GM21360 (cell line): ENCODE results near the gene VAMP7.
A peak's percentile ranks its signal among the peaks of the same experiment; 100 is the strongest.
"Not testable (repeated sequence)": the region's sequence is repeated elsewhere in the genome, so short reads cannot be mapped to it uniquely, and the experiment has no call there.

ENCODE experiments used
- ATAC-seq: cut with Tn5 transposase; IDR thresholded peaks from one replicate; pipeline ENCODE4 v1.9.1; 2021; ENCODE audit warnings: mild to moderate bottlenecking, moderate library complexity; ENCODE audit not compliant: unreplicated experiment

Gene VAMP7

DNA sequence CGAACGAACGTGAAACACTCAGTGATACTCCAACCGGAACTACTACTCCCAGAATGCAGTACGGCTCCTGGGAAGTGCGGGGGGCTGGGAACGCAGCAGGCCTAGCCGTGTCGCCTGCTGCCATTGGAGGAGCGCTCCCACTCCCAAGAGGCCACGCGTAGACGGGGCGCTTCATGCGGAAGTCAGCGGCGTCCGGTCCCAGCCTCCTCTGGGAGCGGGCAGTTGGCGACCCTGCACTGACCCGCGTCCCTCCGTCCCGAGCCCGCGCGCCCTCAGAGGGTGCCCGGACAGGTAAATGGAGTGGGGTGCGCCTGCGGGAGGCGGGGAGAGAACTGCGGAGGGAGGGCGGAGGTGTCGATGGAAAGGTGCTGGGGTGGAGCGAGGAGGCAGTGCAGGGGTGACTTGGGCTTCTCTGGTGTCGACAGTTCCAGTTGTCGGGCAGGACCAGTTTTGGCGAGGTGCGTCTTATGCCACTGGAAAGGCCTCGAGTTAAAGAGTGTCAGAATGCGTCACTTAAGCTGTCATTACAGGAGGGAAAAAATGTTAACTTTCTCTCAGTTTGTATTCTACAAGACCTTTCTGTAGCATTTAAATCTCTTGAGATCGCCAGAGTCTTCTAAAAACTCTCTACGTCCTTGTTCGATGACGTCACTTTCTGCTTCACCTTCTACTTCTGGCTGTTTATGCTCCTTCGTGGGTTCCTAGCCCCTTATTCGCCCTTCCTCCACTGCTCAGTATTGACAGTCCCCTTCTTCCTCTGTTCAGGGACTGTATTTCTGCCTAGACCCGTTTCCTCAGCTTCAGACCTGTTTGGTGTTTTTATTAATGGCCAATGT, at the start of gene VAMP7:
VAMP7 (plus strand) TSS at position 188 of the 836 bp plus-strand sequence. CDS start 8,122 bp downstream, outside the sequence.
- ATAC-seq, result peak; percentile 89

GRCh38 chrX:155841232-155841631, 39.9 kb upstream of the VAMP7 start:
- no peak for ATAC-seq

GRCh38 chrX:155851786-155852185, 29.4 kb upstream of the VAMP7 start:
- not testable (repeated sequence) for ATAC-seq

- no peak for ATAC-seq
Measured at GRCh38 chrX:155857561-155857960, 23.6 kb upstream of the VAMP7 start.

DNA sequence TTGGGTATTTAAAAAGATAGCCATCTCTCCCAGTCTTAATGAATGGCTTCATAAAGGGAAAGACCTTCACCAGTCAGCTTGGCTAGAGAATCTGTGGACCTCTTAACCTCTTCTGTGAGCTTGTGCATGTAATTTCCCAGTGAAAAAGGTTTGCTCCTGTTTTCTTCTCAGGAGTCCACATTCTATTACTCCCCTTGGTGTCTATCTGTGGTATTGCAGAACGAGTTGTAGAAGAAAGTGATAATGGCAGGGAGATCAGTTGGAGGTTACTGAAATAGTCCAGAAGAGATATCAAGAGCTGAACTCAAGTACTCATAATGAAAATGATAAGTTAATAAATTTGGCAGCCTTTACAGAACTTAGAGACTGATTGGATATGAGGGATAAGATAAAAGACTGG, 16.5 kb upstream of the VAMP7 start:
- no peak for ATAC-seq

- no peak for ATAC-seq
Measured at GRCh38 chrX:155865193-155865592, 16.0 kb upstream of the VAMP7 start.

- ATAC-seq, result no peak
Measured at GRCh38 chrX:155867821-155868220, 13.3 kb upstream of the VAMP7 start.

DNA sequence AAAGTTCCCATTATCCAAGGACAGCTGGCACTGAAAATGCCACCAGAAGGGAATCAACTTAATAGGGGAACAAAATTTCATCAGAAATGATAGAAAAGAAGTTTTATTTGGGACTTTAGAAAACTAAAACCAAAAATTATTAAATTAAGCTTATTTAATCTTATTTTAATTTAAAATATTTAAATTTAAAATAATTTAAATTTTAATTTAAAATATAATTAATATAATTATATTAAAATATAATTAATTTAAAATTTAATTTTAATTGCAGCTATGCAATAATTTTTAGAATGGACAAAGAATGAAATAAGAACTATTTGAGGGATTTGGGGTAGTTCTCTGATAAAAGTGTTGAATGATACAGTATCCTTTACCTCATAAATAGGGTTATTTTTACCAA, 10.2 kb upstream of the VAMP7 start:
- no peak for ATAC-seq

- ATAC-seq, result no peak
Measured at GRCh38 chrX:155871934-155872333, 9.2 kb upstream of the VAMP7 start.

- ATAC-seq, result no peak
Measured at GRCh38 chrX:155873188-155873587, 8.0 kb upstream of the VAMP7 start.

DNA sequence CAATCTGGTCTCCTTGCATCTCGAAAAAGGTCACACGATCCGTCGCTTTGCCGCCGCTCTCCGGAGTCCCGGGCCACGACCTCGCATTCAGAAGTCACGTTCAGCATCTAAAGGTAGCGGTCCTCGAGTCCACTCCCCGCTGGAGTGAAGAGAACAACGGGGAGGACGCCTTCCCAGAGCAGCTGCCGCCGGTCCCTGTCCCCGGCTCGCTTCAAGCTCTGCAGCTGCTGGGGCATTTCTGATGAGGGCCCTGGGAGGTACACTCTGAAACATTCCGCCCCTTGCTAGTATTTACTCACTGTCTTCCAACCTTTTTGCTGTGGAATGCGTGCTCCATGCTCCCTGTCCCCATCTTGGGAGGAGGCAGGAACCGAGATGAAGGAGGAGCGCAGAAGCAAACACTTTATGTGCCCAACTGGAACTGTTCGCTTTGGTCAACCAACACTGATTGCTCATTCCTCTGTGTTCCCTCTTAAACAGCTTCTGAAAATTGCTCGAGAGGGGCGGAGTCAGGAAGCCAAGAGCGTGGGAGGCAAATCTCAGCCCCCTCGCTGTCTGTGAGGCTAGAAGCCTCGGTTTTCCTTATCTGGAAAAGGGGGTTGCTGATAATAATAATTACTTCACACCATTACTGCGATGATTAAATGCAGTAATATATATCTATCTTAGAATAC, 6.4 kb upstream of the VAMP7 start:
- no peak for ATAC-seq

GRCh38 chrX:155876704-155877103, 4.4 kb upstream of the VAMP7 start:
- no peak for ATAC-seq

DNA sequence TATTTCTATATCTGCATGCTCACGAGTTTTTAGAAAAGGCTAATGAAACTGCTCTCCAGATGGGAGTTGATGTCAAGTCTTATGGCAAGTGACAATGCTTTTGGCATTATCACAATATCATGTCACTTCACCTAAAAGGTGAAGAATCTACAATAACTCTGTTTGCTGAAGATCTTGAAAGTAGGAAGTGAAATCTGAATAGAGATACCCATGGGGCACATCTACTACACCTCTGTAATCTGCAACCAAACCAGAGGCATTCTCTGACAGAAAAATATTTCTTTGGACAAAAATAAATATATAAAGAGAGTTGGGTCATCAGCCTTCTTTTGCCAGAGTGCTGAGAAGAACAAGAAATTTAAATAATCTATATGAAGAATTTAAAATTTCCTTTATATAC, 3.9 kb upstream of the VAMP7 start:
- no peak for ATAC-seq

GRCh38 chrX:155880586-155881157, 473 bp upstream of the VAMP7 start:
- peak; percentile 2 for ATAC-seq

- ATAC-seq, result no peak
Measured at GRCh38 chrX:155886409-155886808, 5.3 kb downstream of the VAMP7 start.

DNA sequence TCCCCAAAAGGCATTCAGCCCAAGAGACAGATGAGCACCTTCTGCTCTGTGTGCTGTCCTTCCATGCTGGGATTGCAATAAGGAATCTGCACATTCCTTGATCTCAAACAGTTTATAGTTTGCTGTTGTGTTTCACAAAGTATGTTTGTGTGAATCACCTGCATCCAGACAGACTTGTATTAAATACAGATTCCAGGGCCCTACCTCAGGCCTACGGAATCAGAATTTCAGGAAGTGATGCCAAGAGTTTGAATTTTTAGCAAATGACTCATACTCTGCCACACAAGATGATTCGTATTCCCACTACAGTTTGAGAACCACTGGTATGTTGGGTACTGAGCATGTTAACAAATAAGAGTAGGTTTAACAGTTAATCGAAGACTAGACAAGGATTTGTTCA, 7.0 kb downstream of the VAMP7 start:
- ATAC-seq, result no peak

GRCh38 chrX:155889328-155889727, 8.2 kb downstream of the VAMP7 start:
- ATAC-seq, result no peak

DNA sequence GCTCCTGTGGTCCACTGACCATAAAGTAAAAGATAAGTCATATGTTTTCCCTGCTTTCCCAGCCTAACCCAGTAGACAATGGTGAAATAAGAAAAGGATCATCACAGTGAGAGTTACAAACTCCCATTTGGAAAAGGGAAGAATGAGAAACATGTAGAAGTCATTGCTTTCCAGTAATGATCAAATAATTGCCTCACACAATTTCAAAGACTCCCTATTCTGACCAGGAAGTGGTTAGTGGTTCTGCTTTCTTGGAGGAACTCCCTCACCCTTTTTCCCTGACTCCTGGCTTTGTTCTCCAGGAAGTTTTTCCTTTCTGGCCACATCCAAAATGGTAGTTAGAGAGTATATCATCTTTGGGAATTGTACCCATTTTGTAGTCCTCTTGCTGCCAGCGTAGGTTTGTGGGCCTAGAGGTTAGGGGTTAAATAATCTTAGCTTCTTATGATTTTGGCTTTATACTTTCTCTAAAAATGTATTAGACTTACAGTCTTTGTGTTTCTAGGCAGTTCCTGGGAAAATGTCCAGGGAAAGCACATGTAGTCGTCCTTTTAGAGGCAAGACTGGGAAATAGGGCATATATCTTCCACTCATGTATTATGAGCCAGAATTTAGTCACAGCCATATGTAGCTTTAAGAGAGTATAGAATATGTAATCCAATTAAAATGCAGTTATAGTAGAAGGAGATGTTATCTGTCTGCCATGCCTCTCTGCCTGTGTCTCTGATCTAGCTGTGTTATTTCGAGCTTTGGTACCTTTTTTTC, 10.5 kb downstream of the VAMP7 start:
- ATAC-seq, result no peak

GRCh38 chrX:155893521-155893920, 12.4 kb downstream of the VAMP7 start:
- no peak for ATAC-seq

GRCh38 chrX:155896512-155896911, 15.4 kb downstream of the VAMP7 start:
- no peak for ATAC-seq

DNA sequence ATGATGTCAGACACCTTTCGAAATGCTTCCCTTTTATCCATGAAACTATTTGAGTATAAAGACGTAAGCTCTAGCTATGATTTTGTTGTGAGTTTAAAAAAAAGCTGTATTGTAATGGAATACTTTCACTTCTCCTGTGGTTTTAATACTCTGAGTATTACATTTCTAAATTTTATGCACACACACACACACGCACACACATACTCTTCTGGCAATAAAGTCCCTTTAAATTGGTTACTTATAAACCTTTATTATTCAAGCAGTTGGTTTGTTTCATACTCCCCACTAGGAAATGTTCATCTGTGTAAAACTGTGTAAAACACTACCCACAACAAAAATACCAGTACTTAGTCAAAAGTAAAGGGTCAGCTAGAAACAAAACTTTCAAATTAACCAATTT, 18.2 kb downstream of the VAMP7 start:
- ATAC-seq, result no peak
